NCI-H446 treated with DMSO at 0.1 percent for 48 hours (cell line): ENCODE measurements around the gene SAPCD2.
A peak's percentile ranks its signal among the peaks of the same experiment; 100 is the strongest.
"Not testable (repeated sequence)": the region's sequence is repeated elsewhere in the genome, so short reads cannot be mapped to it uniquely, and the experiment has no call there.

Source experiments
- DNase-seq: peaks from one replicate; lab custom pipeline; 2025; lab: John Stamatoyannopoulos, UW

SAPCD2 gene, protein sequence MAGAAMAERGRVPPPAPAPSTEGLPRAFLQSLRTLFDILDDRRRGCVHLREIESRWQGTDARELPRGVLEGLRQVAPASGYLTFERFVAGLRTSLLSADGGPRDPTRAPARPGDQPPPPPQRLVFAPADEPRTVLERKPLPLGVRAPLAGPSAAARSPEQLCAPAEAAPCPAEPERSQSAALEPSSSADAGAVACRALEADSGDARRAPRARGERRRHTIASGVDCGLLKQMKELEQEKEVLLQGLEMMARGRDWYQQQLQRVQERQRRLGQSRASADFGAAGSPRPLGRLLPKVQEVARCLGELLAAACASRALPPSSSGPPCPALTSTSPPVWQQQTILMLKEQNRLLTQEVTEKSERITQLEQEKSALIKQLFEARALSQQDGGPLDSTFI

DNA sequence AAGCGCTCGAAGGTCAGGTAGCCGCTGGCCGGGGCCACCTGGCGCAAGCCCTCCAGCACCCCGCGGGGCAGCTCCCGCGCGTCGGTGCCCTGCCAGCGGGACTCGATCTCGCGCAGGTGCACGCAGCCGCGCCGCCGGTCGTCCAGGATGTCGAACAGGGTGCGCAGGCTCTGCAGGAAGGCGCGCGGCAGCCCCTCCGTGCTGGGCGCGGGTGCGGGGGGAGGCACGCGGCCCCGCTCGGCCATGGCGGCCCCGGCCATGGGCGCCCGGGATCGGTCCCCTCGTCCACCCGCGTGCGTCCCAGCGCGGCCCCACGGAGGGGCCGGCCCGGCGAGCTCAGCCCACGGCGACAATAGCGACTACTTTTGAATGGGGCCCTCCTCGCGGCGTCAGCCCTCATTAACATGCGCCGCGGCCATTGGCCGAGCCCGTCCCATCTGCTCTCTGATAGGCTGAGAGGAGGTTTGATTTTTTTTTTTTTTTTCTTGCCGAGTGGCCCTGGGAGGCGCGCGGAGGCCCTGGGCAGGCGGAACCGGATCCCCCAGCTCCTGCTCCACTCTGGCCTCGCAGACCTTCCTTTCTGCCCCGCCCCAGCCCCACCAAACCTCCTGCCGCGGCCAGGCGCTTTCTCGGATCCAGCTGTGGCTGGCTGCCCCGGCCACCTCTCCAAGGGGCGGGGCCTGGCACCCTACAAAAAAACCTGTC lies at the start of gene SAPCD2:
Gene SAPCD2, minus strand, starts transcription at position 357 of the 705 bp plus-strand sequence. Its CDS starts 97 bp downstream, at position 260.
- DNase-seq = peak; percentile 70

DNA sequence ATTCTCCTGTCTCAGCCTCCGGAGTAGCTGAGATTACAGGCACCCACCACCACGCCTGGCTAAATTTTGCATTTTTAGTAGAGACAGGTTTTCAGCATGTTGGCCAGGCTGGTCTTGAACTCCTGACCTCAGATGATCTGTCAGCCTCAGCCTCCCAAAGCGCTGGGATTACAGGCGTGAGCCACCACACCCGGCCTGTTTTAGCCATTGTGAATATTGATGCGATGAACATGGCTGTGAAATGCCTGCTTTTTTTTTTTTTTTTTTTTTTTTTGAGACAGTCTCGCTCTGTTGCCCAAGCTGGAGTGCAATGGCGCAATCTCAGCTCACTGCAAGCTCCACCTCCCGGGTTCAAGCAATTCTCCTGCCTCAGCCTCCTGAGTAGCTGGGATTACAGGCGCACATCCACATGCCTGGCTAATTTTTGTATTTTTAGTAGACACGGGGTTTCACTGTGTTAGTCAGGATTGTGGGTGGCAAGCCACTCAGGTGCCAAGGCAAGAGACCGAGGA lies 47.8 kb upstream of the SAPCD2 start:
- not testable (repeated sequence) for DNase-seq

DNA sequence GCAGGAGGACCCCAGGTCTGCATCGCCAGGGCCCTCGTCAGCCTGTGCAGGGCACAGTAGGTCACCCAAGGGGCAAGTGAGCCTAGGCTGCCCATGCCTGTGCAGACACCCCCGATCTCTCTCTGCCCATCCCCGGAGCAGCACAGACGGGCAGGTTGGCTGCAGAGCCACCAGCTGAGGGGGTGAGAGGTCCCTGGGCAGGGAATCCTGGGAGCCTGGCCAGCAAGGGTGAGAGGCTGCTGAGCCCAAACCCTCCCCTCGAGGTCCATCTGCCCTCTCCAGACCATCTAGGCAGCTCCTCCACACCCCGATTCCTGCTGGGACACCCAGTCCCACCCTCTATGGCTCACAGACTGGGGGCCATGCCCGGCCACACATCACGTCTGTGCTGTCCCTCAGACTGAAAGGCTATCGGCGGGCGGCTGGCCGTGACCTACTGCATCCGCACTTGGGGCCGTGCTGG lies 46.9 kb upstream of the SAPCD2 start:
- DNase-seq = no peak

DNA sequence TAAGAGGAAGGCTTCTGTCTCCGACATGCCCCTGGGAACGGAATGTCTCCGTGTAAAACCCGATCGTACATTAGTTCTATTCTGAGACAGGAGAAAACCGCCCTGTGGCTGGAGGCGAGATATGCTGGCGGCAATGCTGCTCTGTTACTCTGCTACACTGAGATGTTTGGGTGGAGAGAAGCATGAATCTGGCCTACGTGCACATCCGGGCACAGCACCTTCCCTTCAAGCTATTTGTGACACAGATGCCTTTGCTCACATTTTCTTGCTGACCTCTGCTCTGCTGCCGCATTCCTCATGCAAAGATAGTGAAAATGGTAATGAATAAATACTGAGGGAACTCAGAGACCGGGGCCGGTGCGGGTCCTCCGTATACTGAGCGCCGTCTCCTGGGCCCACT lies 46.4 kb upstream of the SAPCD2 start:
- no peak for DNase-seq

DNA sequence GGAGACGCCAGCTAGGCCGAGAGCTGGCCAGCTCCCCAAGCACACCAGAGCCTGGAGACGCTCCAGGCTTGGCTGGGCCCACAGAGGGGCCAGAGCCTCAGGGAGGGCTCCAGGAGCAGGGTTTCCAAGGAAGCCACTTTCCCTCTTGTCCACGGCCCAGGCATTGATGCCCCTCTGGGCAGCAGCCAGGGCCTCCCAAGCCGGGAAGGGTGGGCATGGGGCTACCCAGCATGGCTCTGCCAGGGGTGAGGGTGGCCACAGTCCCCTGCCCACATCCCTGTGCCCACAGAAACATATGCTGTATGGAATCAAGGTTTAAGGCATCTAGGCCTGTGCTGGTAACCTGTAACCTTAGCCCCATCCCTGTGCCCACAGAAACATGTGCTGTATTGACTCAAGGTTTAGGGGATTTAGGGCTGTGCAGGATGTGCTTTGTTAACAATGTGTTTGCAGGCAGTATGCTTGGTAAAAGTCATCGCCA lies 45.7 kb upstream of the SAPCD2 start:
- DNase-seq = no peak

DNA sequence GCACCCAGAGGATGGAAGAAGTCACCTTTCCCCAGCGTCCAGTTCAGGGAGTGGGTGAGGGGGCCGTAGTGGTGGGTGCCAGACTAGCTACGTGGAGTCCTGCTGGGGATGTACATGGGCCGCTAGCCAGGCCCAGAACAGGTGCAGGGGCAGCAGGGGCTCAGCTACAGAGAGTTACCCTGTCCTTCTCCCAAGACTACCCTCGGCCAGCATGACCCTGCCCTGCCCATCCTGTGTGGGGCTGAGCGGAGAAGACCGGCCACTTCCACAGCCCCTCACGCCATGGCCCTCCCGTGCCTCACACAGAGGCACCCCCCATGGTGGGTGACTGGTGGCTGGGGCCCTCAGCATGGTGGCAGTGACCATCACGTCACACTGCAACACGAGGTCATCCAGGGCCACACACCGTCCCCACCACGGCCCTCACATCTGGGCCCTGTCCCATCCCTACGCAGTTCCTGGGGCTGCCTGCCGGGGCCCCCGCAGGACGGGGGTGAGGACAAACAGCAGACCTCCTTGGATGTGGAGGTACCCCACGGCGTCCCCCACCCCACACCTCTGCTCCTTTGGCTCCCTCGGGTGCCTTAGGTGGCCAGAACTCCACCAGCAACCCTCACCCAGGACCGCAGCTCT lies 45.2 kb upstream of the SAPCD2 start:
- no peak for DNase-seq

DNA sequence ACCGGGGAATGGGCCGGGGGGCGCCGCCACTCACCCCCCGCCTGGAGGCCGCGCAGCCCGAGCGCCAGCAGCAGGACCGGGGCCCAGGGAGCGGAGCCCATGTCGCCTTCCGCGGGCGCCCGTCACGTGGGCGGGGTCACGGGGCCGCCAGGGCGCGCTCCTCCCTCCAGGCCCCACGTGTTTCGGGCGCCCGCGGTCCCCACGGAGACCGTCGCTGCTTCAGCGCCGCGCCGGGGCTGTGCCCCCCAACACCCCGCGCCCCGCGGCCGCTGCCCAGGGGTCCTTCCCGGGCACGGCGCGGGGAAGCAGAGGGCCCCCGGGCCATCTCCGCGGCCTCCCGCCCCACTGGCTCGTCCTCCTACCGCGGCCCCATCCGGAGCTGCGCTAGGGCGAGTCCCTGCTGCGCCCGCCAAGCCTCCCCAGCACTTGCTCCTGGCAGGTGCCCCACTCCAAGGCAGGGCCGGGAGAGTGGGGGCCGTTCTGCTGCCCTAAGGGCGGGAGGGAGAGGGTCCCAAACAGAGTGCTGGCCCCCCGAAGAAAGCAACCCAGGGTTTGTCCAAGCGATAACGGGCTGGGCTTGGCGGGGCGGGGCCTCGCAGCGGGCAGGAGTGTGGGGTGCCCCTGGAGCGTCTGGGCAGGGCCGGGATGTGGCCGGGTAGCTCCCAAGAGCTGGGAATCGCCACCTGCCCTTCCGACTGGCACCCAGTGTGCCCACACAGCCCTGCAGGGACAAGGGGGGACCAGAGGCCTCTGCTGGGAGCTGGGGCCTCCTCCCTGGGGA lies 44.4 kb upstream of the SAPCD2 start, which contains the start of gene DPP7:
Gene DPP7, minus strand, starts transcription at position 121 of the 781 bp plus-strand sequence. Its CDS starts 20 bp downstream, at position 101.
- DNase-seq = peak; percentile 4

DNA sequence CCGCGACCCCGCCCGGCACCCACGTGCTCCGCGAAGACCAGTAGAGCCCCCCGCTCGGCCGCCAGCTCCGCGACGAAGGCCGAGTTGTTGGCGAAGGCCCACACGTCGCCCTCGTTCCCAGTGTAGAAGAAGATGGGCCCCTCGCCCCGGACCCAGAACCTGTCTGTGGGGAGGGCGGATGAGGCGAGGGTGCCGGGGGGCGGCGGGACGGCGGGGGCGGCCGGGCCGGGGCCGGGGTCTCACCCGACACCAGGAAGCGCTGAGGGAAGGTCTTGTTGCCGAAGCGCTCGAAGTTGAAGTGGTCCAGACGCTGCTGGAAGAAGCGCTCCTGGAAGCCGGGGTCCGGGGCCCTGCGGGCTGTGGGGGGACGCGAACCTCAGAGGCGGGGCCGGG lies 43.9 kb upstream of the SAPCD2 start:
- no peak for DNase-seq

DNA sequence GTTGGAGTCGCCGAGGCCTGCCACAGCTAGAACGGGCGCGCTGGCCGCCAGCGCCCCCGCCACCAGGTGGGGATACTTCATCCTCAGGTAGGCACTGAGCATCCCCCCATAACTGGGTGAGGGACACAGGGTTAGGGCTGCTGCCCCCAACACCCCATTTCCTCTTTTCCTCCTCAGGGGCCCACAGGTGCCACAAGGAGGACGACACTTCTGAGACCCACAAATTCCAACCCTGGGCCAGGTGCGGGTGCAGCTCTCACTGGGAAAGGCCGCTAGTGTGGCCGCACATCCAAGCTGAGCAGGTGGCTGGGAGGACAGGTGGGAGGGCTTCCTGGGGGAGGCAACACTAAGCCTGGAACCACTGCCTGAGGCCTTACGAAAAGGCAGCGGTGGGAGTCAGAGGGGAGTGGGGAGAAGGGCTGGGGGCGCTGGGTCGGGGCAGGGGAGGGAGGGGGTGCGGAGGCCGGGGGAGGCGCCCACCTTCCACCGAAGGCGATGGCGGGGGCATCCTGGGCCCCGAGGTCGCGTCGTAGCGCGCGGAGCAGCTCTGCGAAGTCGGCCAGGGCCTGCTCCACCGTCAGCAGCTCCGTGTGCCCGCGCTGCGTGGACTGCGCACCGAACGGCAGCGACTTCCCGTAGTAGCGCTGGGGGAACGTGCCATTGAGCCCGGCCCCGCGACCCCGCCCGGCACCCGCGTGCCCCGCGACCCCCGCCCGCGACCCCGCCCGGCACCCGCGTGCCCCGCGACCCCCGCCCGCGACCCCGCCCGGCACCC lies 43.2 kb upstream of the SAPCD2 start:
- DNase-seq = no peak

DNA sequence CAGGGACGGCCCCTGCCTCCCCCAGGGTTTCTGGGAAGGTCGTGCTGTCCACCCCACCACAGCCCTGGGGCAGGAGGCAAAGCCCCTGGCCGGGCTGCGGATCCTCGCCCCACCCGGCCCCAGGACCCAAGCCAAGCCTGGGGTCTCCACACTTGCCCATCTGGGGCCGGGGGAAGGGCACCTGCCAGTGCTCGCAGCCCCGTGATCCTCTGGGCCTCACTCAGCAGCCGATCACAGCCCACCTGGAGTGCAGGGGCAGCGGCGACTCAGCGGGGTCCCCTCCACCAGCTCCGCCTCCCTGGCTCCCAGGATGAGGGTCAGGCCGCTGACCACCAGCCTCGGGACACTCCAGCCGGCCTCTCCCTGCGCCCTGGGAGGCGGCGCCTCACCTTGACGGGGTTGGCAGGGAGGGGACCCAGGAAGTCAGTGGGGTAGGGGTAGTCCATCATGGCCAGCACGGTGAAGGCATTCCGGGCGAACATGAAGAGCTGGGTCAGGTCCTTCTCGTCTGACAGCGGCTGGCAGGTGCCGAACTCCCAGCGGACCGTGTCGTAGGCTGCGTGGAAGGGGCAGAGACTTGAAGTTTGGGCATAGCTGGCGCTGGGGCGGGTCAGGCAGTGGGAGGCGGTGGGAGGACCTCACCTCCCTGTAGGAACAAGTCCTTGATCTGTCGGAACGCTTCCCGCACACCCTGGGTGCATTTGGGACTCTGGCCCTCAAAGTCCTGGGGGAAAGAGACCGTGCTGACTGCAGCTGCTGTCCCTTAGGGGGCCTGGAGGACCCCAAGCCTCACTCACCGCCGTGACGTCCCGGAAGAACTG lies 42.4 kb upstream of the SAPCD2 start:
- no peak for DNase-seq

DNA sequence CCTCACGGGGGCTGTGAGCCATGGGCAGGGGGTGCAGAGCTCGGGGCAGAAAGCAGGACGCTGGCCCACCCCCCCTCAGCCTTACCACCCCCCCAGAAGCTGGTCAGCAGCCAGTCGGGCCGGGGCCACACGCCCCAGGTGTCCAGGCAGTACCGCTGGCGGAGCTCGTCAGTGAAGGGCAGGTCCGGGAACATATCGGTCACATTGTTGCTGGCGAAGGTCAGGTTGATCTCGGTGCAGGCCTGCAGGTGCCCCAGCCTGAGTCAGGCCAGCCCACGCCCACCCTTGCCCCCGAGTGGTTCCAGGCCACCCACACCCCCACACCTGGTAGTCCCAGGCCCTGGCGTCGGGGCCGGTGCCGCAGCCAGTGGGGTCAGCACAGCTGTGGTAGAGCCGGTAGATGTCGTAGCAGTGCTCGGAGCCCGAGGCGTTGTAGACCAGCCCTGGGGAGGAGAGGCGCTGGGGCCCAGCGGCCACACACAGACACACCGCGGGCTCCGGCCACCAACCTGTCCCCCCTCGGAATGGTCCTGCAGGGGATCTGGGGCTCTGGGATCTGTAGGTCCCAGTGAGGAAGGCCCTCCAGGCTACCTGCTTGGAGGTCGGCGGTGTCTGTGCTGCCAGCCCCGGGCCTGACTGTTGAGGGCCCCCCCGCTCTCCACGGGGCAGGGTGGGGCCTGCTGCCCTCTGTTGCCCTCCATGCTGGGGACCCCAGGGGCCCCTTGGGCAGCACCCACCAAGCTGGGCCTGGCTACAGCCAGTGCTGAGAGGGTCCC lies 41.6 kb upstream of the SAPCD2 start:
- no peak for DNase-seq

DNA sequence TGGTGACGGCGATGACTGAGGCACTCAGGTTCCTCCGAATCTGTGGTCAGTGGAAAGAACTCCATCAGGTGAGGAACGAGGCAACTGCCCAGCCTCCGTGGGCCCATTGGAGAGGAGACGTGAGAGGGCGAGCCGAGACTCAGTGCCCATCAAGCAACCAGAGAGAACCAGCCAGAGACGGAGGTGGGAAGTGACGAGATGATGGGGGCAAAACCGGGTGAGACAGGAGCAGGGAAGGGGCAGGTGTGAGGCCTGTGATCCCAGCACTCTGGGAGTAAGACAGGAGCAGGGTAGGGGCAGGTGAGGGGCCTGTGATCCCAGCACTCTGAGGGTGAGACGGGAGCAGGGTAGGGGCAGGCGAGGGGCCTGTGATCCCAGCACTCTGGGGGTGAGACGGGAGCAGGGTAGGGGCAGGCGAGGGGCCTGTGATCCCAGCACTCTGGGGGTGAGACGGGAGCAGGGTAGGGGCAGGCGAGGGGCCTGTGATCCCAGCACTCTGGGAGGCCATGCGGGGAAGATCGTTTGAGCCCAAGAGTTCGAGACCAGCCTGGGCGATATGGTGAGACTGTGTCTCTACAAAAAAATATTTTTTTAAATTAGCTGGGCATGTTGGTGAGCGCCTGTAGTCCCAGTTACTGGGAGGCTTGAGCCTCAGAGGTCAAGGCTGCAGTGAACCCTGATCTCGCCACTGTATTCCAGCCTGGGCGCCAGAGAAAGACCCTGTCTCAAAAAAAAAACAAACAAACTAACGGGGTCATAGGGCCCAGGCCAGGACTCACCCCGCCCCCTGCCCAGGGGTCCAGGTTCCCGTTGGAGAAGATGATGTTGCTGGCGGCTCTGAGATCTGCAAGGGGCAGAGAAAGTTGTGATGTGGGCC lies 40.8 kb upstream of the SAPCD2 start:
- DNase-seq = no peak

DNA sequence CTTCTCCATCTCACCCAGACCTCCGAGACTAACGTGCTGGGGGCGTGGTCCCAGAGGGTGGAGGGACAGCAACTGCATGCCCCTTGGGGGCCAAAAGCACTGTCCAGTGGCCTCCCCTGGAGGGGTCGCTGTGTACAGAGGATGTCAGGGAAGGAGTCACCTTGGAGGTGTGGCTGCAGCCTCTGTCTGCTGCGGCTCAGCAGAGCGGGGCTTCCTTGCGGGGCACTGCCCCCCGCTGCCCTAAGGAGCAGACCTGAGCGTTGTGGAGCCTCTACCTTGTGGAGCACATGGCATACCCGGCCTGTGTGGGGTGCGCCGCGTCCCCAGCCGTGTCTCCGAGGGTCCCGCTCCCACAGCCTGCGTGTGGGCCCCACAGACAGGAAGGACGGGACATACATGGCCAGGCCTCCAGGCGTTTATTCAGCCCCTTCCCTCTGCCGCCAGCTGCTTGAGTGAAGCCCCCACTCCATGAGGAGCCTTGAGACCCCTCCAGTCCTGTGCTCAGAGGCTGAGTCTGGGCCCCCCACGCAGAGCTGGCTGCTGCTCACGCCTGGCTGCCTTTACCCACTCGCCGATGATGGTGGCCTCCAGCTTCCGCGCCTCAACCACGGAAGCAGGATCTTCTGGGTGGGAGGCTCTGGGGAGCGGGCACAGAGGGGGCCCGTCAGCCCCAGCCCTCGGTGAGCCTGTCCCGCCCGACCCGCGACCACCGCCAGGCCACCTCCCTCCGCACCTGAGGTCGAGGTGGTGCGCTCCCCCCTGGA lies 40.0 kb upstream of the SAPCD2 start:
- DNase-seq = no peak

DNA sequence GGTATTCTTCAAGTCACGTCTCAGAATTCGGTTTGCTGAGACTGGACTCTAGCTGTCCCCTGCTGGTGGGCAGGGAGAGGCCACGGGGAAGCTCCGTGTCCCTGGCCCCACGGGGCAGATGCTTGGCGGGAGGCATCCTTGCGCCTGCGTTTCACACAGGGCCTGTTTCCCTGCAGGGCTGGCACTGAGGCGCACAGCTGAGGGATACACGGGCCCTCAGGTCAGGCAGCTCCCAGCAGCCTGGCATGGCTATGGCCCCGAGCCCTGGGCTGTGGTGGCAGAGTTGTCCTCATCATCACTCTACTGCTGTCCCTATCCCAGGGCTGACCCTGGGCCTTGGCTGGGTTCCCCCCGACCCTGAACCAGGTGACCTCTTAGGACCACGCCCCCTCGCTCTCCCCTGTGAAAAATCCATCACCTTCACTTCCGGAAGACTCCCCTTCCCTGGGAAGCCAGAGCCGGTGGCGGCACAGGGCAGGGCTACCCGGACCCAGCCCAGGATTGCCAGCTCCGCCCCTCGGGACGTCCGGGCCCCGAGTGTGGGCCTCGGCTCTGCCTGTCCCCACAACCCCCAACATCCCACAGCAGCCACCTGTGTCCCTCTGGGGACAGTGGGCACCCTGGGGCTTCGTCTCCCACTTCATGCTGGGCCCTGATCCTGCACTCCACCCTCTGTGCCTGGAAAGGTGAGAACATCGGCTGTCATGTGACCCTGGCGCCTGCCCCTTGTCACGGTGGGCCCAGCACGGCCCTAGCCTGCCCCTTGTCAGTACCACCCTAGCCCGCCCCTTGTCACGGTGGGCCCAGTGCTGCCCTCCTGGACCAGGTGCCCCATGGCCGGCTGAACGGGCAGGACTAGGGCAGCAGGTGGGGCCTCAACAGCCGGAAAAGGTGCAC lies 39.1 kb upstream of the SAPCD2 start:
- no peak for DNase-seq

DNA sequence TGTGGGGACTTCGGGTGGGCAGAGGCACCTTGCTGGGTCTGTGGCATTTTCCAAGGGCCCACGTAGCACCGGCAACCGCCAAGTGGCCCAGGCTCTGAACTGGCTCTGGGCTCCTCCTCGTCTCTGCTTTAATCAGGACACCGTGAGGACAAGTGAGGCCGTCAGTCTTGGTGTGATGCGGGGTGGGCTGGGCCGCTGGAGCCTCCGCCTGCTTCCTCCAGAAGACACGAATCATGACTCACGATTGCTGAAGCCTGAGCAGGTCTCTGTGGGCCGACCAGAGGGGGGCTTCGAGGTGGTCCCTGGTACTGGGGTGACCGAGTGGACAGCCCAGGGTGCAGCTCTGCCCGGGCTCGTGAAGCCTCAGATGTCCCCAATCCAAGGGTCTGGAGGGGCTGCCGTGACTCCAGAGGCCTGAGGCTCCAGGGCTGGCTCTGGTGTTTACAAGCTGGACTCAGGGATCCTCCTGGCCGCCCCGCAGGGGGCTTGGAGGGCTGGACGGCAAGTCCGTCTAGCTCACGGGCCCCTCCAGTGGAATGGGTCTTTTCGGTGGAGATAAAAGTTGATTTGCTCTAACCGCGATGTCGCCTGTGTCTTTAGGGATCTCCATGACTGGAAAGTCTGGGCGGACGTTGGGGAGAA lies 38.4 kb upstream of the SAPCD2 start:
- DNase-seq = no peak

DNA sequence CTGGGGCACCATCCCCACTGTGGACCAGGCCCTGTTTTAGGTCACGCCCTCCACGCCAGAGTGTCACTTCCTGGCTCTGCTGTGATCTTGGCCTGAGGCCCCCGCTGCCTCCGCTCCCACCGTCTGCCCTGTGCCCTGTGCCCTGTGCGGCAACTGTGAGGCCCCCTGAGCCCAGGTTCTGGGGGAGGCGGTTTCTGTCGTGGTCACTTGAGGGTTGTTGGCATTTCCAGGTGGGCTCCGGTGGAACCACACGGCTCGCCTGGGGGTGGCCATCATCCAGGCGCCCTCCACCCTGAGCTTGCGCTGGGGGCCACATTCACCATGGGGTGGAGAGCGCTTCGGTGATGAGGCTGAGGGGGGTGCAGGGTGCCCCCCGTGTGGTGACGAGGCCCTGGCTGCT lies 37.6 kb upstream of the SAPCD2 start:
- DNase-seq = no peak
